ENCODE data around the gene GON4L. TPM values are rescaled to one million over a fixed set of nuclear protein-coding genes. Genes with fewer than 3 reads are reported as not detected.

GON4L gene
- polyA plus RNA-seq, 1 of the 3 experiments (the other 2 are of a cell fraction) = 16.5 TPM

GRCh38 chr1:155850345-155850744, 6.7 kb downstream of the GON4L start:
- no peak overlapping the region for H3K27ac ChIP-seq (ENCODE audit: low read depth in 2 of 2, low read length in 1 of 2)
- no peak overlapping the region for H3K9ac ChIP-seq
- H3K9me3 ChIP-seq = no peaks in the 10 kb centered on the region
- no peaks in the 10 kb centered on the region for H3K9me2 ChIP-seq
- H3K4me3 ChIP-seq (ENCODE audit: low read depth in 2 of 2, low read length in 1 of 2) = no peak overlapping the region
- peaks cover 7% of the 10 kb centered on the region for H3F3A ChIP-seq (replicated peaks; ENCODE audit: insufficient read depth)
- no peak for TF ChIP-seq MEF2A (IDR thresholded peaks at IDR 0.05; ENCODE audit: borderline replicate concordance, low read depth)
- no peak for TF ChIP-seq FOXM1 (IDR thresholded peaks at IDR 0.05; ENCODE audit: low read depth)
- TF ChIP-seq REST (IDR thresholded peaks at IDR 0.05; ENCODE audit: low read depth, low read length) = no peak
- TF ChIP-seq EZH2phosphoT487 (IDR thresholded peaks at IDR 0.05; ENCODE audit: borderline replicate concordance, low read depth) = no peak
- TF ChIP-seq NFIC (IDR thresholded peaks at IDR 0.05; ENCODE audit: borderline replicate concordance) = no peak
- no peak for TF ChIP-seq POLR2AphosphoS5 (IDR thresholded peaks at IDR 0.05; ENCODE audit: low read depth, low read length)
- no peak for TF ChIP-seq FOXJ3 (CRISPR knock-in tag; IDR thresholded peaks at IDR 0.05)
- no peak for TF ChIP-seq RXRA (IDR thresholded peaks at IDR 0.05; ENCODE audit: borderline replicate concordance, low read depth)
- TF ChIP-seq SIN3A (IDR thresholded peaks at IDR 0.05; ENCODE audit: borderline replicate concordance, low read depth, low read length) = no peak
- TF ChIP-seq CTCF (IDR thresholded peaks at IDR 0.05) = no peak
- TF ChIP-seq TCF12 (IDR thresholded peaks at IDR 0.05) = no peak
- TF ChIP-seq SMC3 (IDR thresholded peaks at IDR 0.05; ENCODE audit: low read depth, low read length) = no peak
- TF ChIP-seq JUND (IDR thresholded peaks at IDR 0.05) = no peak
- no peak for TF ChIP-seq USF2 (IDR thresholded peaks at IDR 0.05; ENCODE audit: borderline replicate concordance, low read depth, low read length)
- no peak for TF ChIP-seq RAD21 (IDR thresholded peaks at IDR 0.05; ENCODE audit: low read length)
- TF ChIP-seq ZBTB33 (IDR thresholded peaks at IDR 0.05; ENCODE audit: borderline replicate concordance, low read depth) = no peak
- no peak for TF ChIP-seq TAF1 (IDR thresholded peaks at IDR 0.05; ENCODE audit: borderline replicate concordance, low read depth, low read length)
- no peak for TF ChIP-seq USF1 (IDR thresholded peaks at IDR 0.05; ENCODE audit: borderline replicate concordance, low read depth)
- TF ChIP-seq MXI1 (IDR thresholded peaks at IDR 0.05; ENCODE audit: low read depth, low read length) = no peak
- no peak for TF ChIP-seq IRF3 (IDR thresholded peaks at IDR 0.05; ENCODE audit: low read depth, low read length)
- H3K79me2 ChIP-seq (ENCODE audit: insufficient read depth) = peaks cover 100% of the 10 kb centered on the region
- no peaks in the 10 kb centered on the region for H3K27me3 ChIP-seq (ENCODE audit: insufficient read depth)
- CTCF ChIA-PET = no interaction called here
- peaks cover 3% of the 10 kb centered on the region for H4K20me1 ChIP-seq (ENCODE audit: insufficient read depth)
- peaks cover 41 to 65% of the 10 kb centered on the region in 2 experiments for H3K36me3 ChIP-seq (replicated peaks in 1 of 2; ENCODE audit: control insufficient read depth in 1 of 2, insufficient read depth in 2 of 2, low read length in 1 of 2)
- POLR2A ChIA-PET = no interaction called here
- 97% methylated on average over 3 of the region's 3 CpGs for WGBS (ENCODE audit: low lambda C conversion rate)
- H3K4me1 ChIP-seq (ENCODE audit: control insufficient read depth in 1 of 2, insufficient read depth in 2 of 2, low read depth in 1 of 2, low read length in 1 of 2) = no peaks in the 10 kb centered on the region
- H3K4me2 ChIP-seq = no peak overlapping the region
- DNase-seq = no peak
- H2AFZ ChIP-seq (ENCODE audit: low read depth) = no peak overlapping the region
